GM21390 (cell line): ENCODE results near the gene SYT2.

Experiments
- ATAC-seq: cut with Tn5 transposase; IDR thresholded peaks from one replicate; pipeline ENCODE4 v1.9.1; 2021; ENCODE audit not compliant: unreplicated experiment

The SYT2 gene

DNA sequence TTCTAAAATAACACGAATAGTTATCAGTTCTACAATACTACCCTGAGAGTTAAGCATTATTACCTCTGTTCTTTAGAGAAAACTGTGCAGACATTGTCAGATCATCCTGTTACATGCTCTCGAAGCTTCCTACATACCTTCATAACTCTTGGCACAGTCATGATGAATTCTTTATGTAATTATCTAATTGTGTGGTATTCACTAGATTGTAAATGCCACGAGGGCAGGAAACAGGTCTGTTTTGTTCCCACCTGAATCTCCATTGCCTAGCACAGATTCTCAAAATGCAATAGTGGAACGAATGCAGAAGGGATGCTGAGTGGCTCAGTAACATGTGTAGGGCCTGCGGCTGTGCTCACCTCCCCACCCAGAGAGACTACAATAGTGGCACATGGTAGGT is 3.4 kb downstream of the SYT2 start:
- ATAC-seq, result no peak

DNA sequence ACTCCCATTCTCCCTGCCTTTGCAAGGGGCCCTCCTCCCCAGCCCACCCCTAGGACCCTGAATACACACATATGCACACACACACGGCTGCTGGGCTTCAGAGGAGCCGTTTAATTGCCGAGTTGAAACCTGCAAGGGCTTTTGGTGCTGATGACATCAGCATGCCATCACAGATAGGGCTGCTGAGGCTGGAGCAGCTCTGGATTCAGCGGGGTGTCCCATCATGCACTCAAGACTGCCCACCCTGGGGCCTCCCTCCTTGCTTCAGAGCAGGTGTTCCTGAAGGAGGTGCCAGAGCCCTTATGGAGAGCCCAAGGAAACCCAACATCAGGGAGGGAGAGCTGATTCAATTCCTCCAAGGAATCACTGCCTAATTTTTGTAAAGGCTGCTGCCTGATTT is 5.7 kb downstream of the SYT2 start:
- ATAC-seq, result no peak

- ATAC-seq, result no peak
These were observed 7.1 kb downstream of the SYT2 start for GRCh38 chr1:202703191-202703590.

GRCh38 chr1:202702088-202702487 is 8.2 kb downstream of the SYT2 start:
- no peak for ATAC-seq

GRCh38 chr1:202701200-202701599 is 9.1 kb downstream of the SYT2 start:
- no peak for ATAC-seq

DNA sequence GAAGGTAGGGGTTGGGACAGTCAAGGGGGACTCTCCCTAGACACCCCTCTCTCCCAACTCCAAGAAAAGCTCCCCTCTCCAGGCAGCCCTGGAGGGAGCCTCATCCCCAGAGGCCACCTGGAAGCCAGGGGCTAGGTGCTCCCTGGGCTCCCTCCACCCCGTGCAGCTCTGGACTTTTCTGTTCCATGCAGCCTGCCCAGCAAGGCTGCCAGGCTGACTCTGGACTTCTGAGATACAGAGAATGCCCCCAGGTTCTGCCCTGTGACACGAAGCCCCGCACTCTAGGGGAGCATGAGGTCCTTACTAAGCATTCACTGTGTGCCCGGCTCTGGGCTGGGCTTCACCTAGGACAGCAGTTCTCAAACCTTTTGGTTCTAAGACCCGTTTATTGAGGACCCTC is 10.2 kb downstream of the SYT2 start:
- no peak for ATAC-seq

DNA sequence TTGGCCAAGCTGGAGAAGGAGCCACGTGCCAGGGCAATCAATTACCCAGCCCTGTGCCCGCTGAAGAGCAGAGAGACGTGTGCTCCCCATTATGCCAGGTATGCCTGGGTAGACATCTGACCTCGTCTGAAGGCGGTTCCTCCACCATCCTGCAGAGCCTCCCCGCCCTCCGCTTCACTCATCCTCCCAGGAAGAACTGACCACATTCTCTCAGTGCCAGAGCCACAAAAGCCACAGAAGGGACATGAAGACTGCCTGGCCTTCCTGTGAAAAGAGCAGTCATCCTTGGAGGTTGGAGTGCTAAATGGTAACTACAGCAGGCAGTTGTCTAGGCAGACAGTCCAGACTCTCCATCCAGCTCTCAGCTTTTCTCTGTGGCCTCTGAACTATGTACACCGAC is 12.0 kb downstream of the SYT2 start:
- ATAC-seq, result no peak

DNA sequence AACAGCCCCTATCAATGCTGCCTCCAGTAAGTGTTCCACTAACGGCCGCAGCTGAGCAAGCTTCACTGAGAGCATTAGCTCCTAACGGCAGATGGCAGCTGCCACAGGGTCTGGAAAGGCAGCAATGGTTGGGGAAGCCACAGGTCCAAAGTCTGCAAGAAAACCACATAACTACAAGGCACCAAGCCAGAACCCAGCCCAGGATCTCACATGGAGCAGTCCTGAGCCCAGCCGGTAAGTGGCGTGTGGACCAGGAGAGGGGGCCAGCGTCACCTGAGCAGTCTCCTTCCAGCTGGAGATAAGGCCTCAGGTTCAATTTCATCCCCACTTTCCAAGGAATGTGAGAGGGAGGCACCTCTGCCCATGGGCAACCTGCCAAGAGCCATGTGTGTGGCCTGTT is 13.2 kb downstream of the SYT2 start:
- no peak for ATAC-seq

DNA sequence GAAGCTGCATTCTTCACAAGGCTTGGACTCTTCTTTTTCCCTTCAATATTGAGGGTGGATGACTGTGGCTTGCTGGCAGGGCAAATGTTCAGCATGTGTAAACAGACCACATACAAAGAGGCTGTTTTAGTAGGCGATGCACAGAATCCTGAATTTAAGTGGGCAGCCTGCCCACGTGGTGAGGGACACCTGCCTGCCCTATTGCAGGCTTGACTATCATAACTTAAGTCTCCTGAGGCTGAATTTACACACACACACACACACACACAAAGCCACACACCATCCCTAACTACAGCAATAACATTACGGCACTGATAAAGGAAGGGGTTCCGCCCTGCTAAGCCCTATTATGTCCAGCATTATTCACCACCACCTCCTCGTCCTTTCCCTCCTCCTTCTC is 15.9 kb downstream of the SYT2 start:
- no peak for ATAC-seq

- ATAC-seq, result no peak
These were observed 17.2 kb downstream of the SYT2 start for GRCh38 chr1:202692959-202693555.

- no peak for ATAC-seq
These were observed 18.4 kb downstream of the SYT2 start for GRCh38 chr1:202691816-202692215.

DNA sequence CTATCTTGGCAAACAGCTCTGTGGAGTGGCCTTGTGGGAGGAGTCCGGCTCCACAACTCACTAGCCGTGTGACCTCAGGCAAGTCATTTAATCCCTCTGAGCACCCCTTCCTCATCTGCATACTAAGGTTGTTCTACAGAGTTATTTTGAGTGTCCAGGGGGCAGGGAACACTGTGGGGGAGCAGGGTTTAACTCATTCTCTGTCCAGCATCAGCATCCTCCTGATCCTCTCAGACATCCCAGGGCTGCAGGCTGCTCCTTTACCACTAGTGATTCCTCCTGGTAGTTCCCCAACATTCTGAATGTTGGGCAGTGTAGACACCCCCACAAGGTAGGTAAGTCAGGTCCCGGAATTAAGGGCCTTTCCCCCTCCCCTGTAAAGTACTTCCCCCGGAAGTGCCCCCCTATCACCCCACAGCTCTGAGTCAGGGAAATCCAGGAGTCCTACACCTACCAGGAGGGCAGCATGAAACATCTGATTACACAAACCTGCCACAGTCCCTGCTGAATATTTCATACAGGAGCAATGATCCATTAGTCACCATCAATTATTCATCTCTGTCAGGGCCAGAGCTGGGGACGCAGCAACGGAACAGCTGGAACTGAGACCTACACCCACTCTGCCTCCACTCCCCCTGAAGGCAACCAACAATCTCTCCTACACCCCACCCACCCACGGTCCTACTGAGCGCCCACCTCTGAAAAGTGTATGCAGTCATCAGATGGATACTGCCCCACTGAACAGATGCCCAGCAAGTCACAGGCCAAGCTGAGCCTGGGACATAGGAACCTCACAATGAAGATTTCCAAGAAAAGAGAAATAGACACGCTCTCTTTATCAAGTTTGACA is 20.5 kb downstream of the SYT2 start:
- no peak for ATAC-seq

DNA sequence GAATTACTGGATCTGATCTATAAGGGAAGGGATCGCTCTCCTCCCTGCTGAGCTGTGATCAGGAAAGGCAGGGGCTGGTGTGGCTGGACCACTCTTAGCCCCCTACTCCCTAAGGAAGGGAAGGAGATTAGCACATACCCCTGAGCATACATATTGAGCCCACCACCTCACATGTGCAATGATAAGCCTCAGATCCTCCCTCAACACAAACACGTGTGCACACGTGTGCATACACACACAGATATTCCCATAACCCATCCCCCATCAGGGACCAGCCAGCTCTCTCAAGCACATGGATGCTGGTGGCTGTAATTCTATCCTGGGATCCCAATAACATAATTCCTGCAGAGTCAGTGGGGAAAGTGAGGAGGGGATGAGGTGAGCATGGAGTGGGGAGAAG is 21.2 kb downstream of the SYT2 start:
- no peak for ATAC-seq

GRCh38 chr1:202688401-202688800 is 21.9 kb downstream of the SYT2 start:
- no peak for ATAC-seq

DNA sequence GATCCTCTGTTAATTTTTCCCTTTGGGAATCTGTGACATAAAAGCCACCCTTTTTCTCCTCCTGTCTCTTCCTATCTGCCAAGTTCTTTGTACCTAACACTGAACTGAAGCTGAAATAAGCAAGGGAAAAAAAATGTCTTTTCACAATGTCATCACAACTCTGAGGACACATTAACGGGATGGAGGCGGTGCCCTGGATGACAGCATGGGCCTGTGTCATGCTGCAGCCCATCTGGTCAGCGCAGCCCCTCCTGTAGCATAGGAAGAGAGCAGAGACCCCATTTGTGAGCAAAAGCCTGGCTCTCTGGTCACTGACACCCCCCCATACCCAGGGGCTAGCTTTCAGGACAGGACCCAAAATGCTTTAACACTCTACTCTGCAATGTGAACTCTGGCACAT is 22.5 kb downstream of the SYT2 start:
- ATAC-seq, result no peak

GRCh38 chr1:202687370-202687769 is 22.9 kb downstream of the SYT2 start:
- ATAC-seq, result no peak

DNA sequence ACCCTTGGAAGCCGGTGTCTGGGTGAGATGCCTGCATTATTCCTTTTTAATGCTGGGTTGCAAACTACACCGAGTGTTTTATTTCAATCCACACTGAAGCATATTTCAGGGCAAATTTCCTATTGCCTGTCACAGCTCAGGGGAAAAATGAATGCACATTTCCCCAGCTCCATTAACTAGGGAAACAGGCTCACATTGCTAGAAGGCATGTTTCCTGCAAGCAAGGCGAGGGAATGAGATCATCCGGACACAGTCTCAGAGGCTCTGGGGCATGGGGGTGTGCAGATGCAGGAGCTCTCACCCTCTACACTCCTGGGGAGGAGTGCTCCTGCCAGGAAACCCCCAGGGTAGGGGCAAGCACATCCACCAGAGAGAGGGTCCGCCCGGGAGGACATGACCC is 24.6 kb downstream of the SYT2 start:
- ATAC-seq, result no peak

DNA sequence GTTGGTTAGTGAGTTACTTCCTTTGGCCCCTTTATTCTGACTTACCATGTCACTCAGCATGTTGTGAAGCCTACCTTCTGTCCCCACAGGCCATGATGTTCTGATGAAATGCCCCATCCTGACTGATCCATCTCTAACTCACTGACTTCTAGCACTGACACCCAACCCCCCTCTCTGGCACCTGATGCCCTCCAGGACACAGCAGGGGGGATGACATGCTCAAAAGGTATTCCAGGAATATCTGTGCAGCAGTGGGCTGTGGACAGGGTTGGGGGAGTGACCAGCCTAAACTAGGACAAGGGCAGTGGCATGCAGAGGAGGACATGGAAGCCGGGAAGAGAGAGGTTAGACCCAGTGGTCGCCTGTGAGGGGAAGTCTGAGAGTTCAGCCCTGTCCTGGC is 25.5 kb downstream of the SYT2 start:
- ATAC-seq, result no peak

DNA sequence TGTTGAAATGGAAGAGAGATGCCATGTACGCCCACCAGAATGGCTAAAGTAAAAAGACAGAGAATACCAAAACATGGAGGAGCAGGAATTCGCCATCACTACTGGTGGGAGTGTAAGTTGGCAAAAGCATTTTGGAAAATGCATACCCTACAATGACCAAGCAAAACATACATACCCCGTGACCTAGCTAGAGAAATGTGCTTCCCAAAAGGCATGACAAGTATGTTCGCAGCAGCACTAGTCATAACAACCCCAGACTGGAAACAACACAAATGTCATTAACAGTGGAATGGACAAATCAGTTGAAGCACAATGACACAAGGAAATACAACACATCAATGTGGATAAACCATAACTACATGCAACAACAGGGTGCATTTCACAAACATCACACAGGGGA is 27.2 kb downstream of the SYT2 start:
- no peak for ATAC-seq

GRCh38 chr1:202682477-202682876 is 27.8 kb downstream of the SYT2 start:
- ATAC-seq, result no peak

- ATAC-seq, result no peak
These were observed 28.4 kb downstream of the SYT2 start for GRCh38 chr1:202681736-202682420.
